Prostate gland (tissue), 2 donors: ENCODE results near the gene ATP6V1F. TPM values are rescaled to one million over a fixed set of nuclear protein-coding genes. Genes with fewer than 3 reads are reported as not detected.

Source experiments
- DNase-seq: peaks from one replicate; pipeline ENCODE4 v3.0.0-alpha.2; 2019; ENCODE audit warnings: low spot score
- H3K27ac ChIP-seq, 2 donors: fragments of 200-600 bp; sonication (generic); 2 replicates each; pipeline ENCODE4 v1.5.1; 2017 to 2019
- H3K27me3 ChIP-seq: fragments of 200-600 bp; sonication (generic); replicated peaks from 2 replicates; pipeline ENCODE4 v1.5.1; 2019; ENCODE audit not compliant: insufficient read depth
- H3K36me3 ChIP-seq, 2 donors: fragments of 200-600 bp; sonication (generic); 1 replicate in 1 of 2; 2 replicates in 1 of 2; pipeline versions ENCODE4 v1.5.1 to v1.8.1; 2017 to 2019
- H3K4me1 ChIP-seq: fragments of 200-600 bp; sonication (generic); replicated peaks from 2 replicates; pipeline ENCODE4 v1.5.1; 2019
- H3K4me3 ChIP-seq, 2 donors: fragments of 200-600 bp; sonication (generic); 2 replicates each; pipeline ENCODE4 v1.5.1; 2017 to 2019
- H3K9me3 ChIP-seq: fragments of 200-600 bp; sonication (generic); 2 replicates; pipeline ENCODE4 v1.5.1; 2017
- POLR2A ChIP-seq: fragments of 450-650 bp; IDR thresholded peaks from one replicate; pipeline ENCODE4 v1.6.1; 2016; ENCODE audit warnings: antibody characterized with exemption, mild to moderate bottlenecking
- POLR2AphosphoS5 ChIP-seq: sonication (generic); formaldehyde crosslinking; IDR thresholded peaks from one replicate; pipeline ENCODE4 v1.6.1; 2017; ENCODE audit warnings: antibody characterized with exemption
- WGBS: methylation state at CpG from one replicate; pipeline ENCODE4 v1.1.5; 2018; 5-methylcytosine and 5-hydroxymethylcytosine counted together
- intact Hi-C: fragments of 100-400 bp; cut with DNase I; formaldehyde crosslinking; loops from one replicate; pipeline ENCODE4 v1.14.2; 2022
- total RNA-seq, 2 donors: library from RNA; depleted of rRNA; stranded (reverse); fragments of >200 nt; gene quantifications; one replicate each; pipeline ENCODE4 v1.1.0, GENCODE V29; 2016
- TF ChIP-seq, protein P1 (sequence below), 4 experiments: fragments of 200-600 bp in 2 of 4; fragments of 450-650 bp in 2 of 4; sonication (generic) in 2 of 4; IDR thresholded peaks; 1 replicate in 3 of 4; 2 replicates in 1 of 4; pipeline ENCODE4 v1.5.1; 2016 to 2019; ENCODE audit warnings: antibody characterized with exemption in 4 of 4, mild to moderate bottlenecking in 2 of 4, moderate library complexity in 2 of 4

The ATP6V1F gene
- total RNA-seq, 2 donors from 2014 or later, result 116 to 118 TPM

DNA sequence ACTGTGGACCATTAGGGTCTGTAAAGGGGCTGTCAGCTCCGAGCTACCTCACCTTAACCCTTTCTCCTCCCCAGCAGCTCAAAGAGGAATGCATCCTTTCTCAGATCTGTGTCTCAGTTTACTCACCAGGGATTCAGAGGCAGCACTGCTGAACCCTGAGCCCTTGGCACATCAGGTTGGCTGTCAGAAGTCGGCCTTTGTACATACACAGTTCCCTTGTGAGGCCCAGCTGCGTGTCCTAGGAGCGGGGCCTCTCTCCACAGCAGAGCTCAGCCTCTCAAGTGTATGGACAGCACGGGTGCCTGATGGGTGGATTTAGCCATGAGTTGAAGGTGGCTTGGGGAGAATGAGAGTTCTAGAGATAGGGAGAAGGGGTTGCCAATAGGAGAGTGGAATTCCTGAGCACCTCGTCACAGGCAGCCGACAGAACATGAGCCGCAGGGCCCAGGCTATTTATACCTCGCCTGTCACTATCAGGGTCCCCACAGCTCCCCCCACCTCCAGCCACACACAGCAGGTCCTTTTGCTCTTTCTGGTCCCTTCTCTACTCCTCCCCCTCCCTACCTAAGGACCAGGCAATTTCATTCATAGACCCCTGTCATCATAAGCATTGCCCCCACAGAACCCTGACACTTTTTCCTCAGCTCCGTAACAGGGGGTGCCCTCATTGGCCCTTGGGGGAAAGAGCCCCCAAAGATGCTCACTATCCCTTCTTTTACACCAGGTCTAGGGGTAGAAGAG lies 34.5 kb upstream of the ATP6V1F start:
- H3K36me3 ChIP-seq, result no peaks in the 10 kb centered on the region
- peak; percentile 8 for TF ChIP-seq POLR2AphosphoS5
- TF ChIP-seq POLR2A, result no peak
- TF ChIP-seq, protein P1, sequence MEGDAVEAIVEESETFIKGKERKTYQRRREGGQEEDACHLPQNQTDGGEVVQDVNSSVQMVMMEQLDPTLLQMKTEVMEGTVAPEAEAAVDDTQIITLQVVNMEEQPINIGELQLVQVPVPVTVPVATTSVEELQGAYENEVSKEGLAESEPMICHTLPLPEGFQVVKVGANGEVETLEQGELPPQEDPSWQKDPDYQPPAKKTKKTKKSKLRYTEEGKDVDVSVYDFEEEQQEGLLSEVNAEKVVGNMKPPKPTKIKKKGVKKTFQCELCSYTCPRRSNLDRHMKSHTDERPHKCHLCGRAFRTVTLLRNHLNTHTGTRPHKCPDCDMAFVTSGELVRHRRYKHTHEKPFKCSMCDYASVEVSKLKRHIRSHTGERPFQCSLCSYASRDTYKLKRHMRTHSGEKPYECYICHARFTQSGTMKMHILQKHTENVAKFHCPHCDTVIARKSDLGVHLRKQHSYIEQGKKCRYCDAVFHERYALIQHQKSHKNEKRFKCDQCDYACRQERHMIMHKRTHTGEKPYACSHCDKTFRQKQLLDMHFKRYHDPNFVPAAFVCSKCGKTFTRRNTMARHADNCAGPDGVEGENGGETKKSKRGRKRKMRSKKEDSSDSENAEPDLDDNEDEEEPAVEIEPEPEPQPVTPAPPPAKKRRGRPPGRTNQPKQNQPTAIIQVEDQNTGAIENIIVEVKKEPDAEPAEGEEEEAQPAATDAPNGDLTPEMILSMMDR (IDR thresholded peaks at IDR 0.05), result no peak
- intact Hi-C loops, result loop anchor here (5.0 kb wide), 1 partner anchor 36 kb away; the partner anchor contains the start of gene CCDC136
- 72% methylated on average over 10 of the region's 10 CpGs for WGBS
- no peak for DNase-seq
- peak overlapping the region; percentile 62 to 71 for H3K27ac ChIP-seq
- no peaks in the 10 kb centered on the region for H3K4me1 ChIP-seq
- no peaks in the 10 kb centered on the region for H3K9me3 ChIP-seq
- H3K4me3 ChIP-seq, result no peak overlapping the region
- no peaks in the 10 kb centered on the region for H3K27me3 ChIP-seq

DNA sequence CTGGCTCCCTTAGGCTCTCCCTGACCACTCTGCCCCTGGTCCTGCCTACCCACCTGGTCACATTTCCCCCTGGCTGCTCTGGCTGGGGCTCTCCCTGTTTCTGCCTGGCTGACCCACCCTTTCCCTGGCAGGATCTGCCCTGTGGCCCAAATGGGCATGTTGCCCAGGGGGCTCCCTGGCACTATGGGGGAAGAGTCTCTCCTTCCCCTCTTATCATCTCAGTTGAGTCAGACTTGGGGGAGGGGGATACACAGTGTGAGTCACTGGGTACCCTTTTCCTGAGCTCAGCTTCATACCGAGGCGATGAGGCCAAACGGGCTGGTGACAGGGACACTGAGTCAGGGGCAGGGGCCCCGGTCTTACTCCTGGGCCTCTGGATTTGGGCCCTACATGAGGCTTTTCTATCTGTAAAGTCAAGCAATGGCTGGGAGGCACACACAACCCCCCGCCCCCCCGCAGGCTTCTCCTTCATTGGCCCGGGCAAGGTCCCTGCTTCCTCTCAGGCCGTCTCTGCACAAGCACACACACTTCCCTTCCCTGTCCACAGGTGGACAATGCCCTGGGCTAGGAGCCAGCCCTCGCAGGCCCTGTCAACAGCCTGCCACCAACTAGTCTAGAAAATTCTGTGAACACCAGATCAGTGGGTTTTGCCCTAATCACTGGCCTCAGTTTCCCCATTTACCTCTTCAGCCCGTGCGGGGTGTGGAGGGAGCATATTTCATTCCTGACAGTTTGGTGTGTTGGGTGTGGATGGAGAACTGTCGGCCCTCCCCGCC lies 33.1 kb upstream of the ATP6V1F start:
- Histone ChIP-seq H3K27me3 (no peaks in the 10 kb centered on the region), H3K27ac (peak overlapping the region; percentile 54 to 71), H3K36me3 (no peaks in the 10 kb centered on the region), H3K4me3 (peak overlapping the region; percentile 41 to 43), H3K4me1 (no peaks in the 10 kb centered on the region), H3K9me3 (no peaks in the 10 kb centered on the region)
- no peak for DNase-seq
- WGBS, result 26% methylated on average over 13 of the region's 13 CpGs
- TF ChIP-seq POLR2A, result no peak
- no peak for TF ChIP-seq POLR2AphosphoS5
- TF ChIP-seq, protein P1 (IDR thresholded peaks at IDR 0.05), result no peak
- intact Hi-C loops, result loop anchor here (2.0 to 5.0 kb wide), 3 partner anchors 37 to 92 kb away; partner anchors contain the start of genes CALU and CCDC136

- Histone ChIP-seq H3K27me3 (no peaks in the 10 kb centered on the region), H3K4me3 (peak within 1 kb of the TSS; percentile 41 to 43), H3K27ac (peak within 1 kb of the TSS; percentile 74 to 78), H3K36me3 (no peaks in the 10 kb centered on the region), H3K9me3 (no peaks in the 10 kb centered on the region), H3K4me1 (no peaks in the 10 kb centered on the region)
- TF ChIP-seq POLR2AphosphoS5, result no peak
- no peak for TF ChIP-seq POLR2A
- TF ChIP-seq, protein P1 (IDR thresholded peaks at IDR 0.05), result no peak
- intact Hi-C loops, result loop anchor here (2.0 to 5.0 kb wide), 2 partner anchors 74 to 93 kb away; partner anchors contain the start of gene CALU
- 6% methylated on average over 52 of the region's 109 CpGs for WGBS
- DNase-seq, result no peak
Observed at GRCh38 chr7:128830231-128831177, 32.2 kb upstream of the ATP6V1F start, which contains the start of gene FLNC. FLNC (plus strand) TSS chr7:128830406; CDS start chr7:128830638, 232 bp downstream.

- H3K36me3 ChIP-seq, result no peaks in the 10 kb centered on the region
- peak overlapping the region; percentile 41 to 43 for H3K4me3 ChIP-seq
- H3K4me1 ChIP-seq, result no peaks in the 10 kb centered on the region
- WGBS, result 28% methylated on average over 33 of the region's 33 CpGs
- peak; percentile 16 for TF ChIP-seq POLR2AphosphoS5
- no peak for TF ChIP-seq POLR2A
- TF ChIP-seq, protein P1 (IDR thresholded peaks at IDR 0.05), result no peak
- intact Hi-C loops, result loop anchor here (2.0 to 5.0 kb wide), 2 partner anchors 75 to 94 kb away; partner anchors contain the start of gene CALU
- H3K27me3 ChIP-seq, result no peaks in the 10 kb centered on the region
- no peak for DNase-seq
- peak overlapping the region; percentile 74 to 78 for H3K27ac ChIP-seq
- H3K9me3 ChIP-seq, result no peaks in the 10 kb centered on the region
Observed at GRCh38 chr7:128831178-128831993, 31.3 kb upstream of the ATP6V1F start.
